IPS-18c (cell line): ENCODE measurements around the gene PDE1A.

Experiments used
- H3K4me3 ChIP-seq: 2 replicates; pipeline ENCODE4 v1.7.0; 2013; ENCODE audit warnings: low read depth, mild to moderate bottlenecking, low read length, moderate library complexity; ENCODE audit not compliant: insufficient read depth
- H3K9me3 ChIP-seq: one replicate; pipeline ENCODE4 v1.6.1; 2013; ENCODE audit warnings: mild to moderate bottlenecking, low read length, moderate library complexity; ENCODE audit not compliant: control insufficient read depth, insufficient read depth

Gene PDE1A

GRCh38 chr2:182259629-182260150, 167.1 kb downstream of the PDE1A start:
- no peak overlapping the region for H3K4me3 ChIP-seq
- no peaks in the 10 kb centered on the region for H3K9me3 ChIP-seq

GRCh38 chr2:182252534-182252933, 174.3 kb downstream of the PDE1A start:
- no peak overlapping the region for H3K4me3 ChIP-seq
- no peaks in the 10 kb centered on the region for H3K9me3 ChIP-seq

- H3K4me3 ChIP-seq, result no peak overlapping the region
- no peaks in the 10 kb centered on the region for H3K9me3 ChIP-seq
These were observed 177.9 kb downstream of the PDE1A start for GRCh38 chr2:182248898-182249297.

- H3K9me3 ChIP-seq, result no peaks in the 10 kb centered on the region
- H3K4me3 ChIP-seq, result no peak overlapping the region
These were observed 178.5 kb downstream of the PDE1A start for GRCh38 chr2:182248362-182248761.

GRCh38 chr2:182247831-182248230, 179.0 kb downstream of the PDE1A start:
- Histone ChIP-seq H3K9me3 (no peaks in the 10 kb centered on the region), H3K4me3 (no peak overlapping the region)

- Histone ChIP-seq H3K4me3 (no peak overlapping the region), H3K9me3 (no peaks in the 10 kb centered on the region)
These were observed 180.9 kb downstream of the PDE1A start for GRCh38 chr2:182245963-182246362.

- Histone ChIP-seq H3K4me3 (no peak overlapping the region), H3K9me3 (no peaks in the 10 kb centered on the region)
These were observed 184.2 kb downstream of the PDE1A start for GRCh38 chr2:182242609-182243008.

- Histone ChIP-seq H3K9me3 (no peaks in the 10 kb centered on the region), H3K4me3 (no peak overlapping the region)
These were observed 184.9 kb downstream of the PDE1A start for GRCh38 chr2:182241936-182242335.

- Histone ChIP-seq H3K9me3 (no peaks in the 10 kb centered on the region), H3K4me3 (no peak overlapping the region)
These were observed 185.9 kb downstream of the PDE1A start for GRCh38 chr2:182240862-182241371.

GRCh38 chr2:182230561-182230960, 196.3 kb downstream of the PDE1A start:
- Histone ChIP-seq H3K9me3 (no peaks in the 10 kb centered on the region), H3K4me3 (no peak overlapping the region)

GRCh38 chr2:182229297-182229696, 197.5 kb downstream of the PDE1A start:
- H3K4me3 ChIP-seq, result no peak overlapping the region
- no peaks in the 10 kb centered on the region for H3K9me3 ChIP-seq

- Histone ChIP-seq H3K9me3 (no peaks in the 10 kb centered on the region), H3K4me3 (no peak overlapping the region)
These were observed 198.1 kb downstream of the PDE1A start for GRCh38 chr2:182228741-182229140.

GRCh38 chr2:182228073-182228473, 198.8 kb downstream of the PDE1A start:
- Histone ChIP-seq H3K4me3 (no peak overlapping the region), H3K9me3 (no peaks in the 10 kb centered on the region)

GRCh38 chr2:182226807-182227206, 200.0 kb downstream of the PDE1A start:
- Histone ChIP-seq H3K4me3 (no peak overlapping the region), H3K9me3 (no peaks in the 10 kb centered on the region)

GRCh38 chr2:182224669-182225068, 202.2 kb downstream of the PDE1A start:
- no peak overlapping the region for H3K4me3 ChIP-seq
- H3K9me3 ChIP-seq, result no peaks in the 10 kb centered on the region

GRCh38 chr2:182220998-182221397, 205.8 kb downstream of the PDE1A start:
- no peaks in the 10 kb centered on the region for H3K9me3 ChIP-seq

GRCh38 chr2:182220335-182220734, 206.5 kb downstream of the PDE1A start:
- Histone ChIP-seq H3K4me3 (no peak overlapping the region), H3K9me3 (no peaks in the 10 kb centered on the region)

More at GRCh38 chr2:182220998-182221397, 205.8 kb downstream of the PDE1A start:
- H3K4me3 ChIP-seq, result no peak overlapping the region

- no peaks in the 10 kb centered on the region for H3K9me3 ChIP-seq
- no peak overlapping the region for H3K4me3 ChIP-seq
These were observed 216.2 kb downstream of the PDE1A start for GRCh38 chr2:182210669-182211068.

GRCh38 chr2:182208421-182208820, 218.4 kb downstream of the PDE1A start:
- no peak overlapping the region for H3K4me3 ChIP-seq
- H3K9me3 ChIP-seq, result no peaks in the 10 kb centered on the region
